Measurements from ENCODE around the gene FREM1.

Gene FREM1

GRCh38 chr9:14831074-14831473, 79.2 kb downstream of the FREM1 start:
- Histone ChIP-seq H3K36me3 (ENCODE audit: control insufficient read depth, low read depth, low read length) (no peaks in the 10 kb centered on the region), H3K4me1 (ENCODE audit: control insufficient read depth, low read depth, low read length) (no peaks in the 10 kb centered on the region), H3K27ac (ENCODE audit: low read length) (no peak overlapping the region), H3K9me3 (ENCODE audit: control insufficient read depth, low read depth, low read length) (no peaks in the 10 kb centered on the region), H3K4me3 (ENCODE audit: low read length) (no peak overlapping the region), H3K9ac (ENCODE audit: low read length) (no peak overlapping the region), H3K27me3 (ENCODE audit: control insufficient read depth, insufficient read depth, low read length) (no peaks in the 10 kb centered on the region)

GRCh38 chr9:14830057-14830456, 80.2 kb downstream of the FREM1 start:
- Histone ChIP-seq H3K4me1 (ENCODE audit: control insufficient read depth, low read depth, low read length) (no peaks in the 10 kb centered on the region), H3K9ac (ENCODE audit: low read length) (no peak overlapping the region), H3K36me3 (ENCODE audit: control insufficient read depth, low read depth, low read length) (no peaks in the 10 kb centered on the region), H3K27ac (ENCODE audit: low read length) (no peak overlapping the region), H3K9me3 (ENCODE audit: control insufficient read depth, low read depth, low read length) (no peaks in the 10 kb centered on the region), H3K4me3 (ENCODE audit: low read length) (no peak overlapping the region), H3K27me3 (ENCODE audit: control insufficient read depth, insufficient read depth, low read length) (no peaks in the 10 kb centered on the region)

- H3K9ac ChIP-seq (ENCODE audit: low read length): no peak overlapping the region
- no peaks in the 10 kb centered on the region for H3K27me3 ChIP-seq (ENCODE audit: control insufficient read depth, insufficient read depth, low read length)
- H3K27ac ChIP-seq (ENCODE audit: low read length): no peak overlapping the region
- no peaks in the 10 kb centered on the region for H3K9me3 ChIP-seq (ENCODE audit: control insufficient read depth, low read depth, low read length)
- no peaks in the 10 kb centered on the region for H3K4me1 ChIP-seq (ENCODE audit: control insufficient read depth, low read depth, low read length)
- H3K36me3 ChIP-seq (ENCODE audit: control insufficient read depth, low read depth, low read length): no peaks in the 10 kb centered on the region
- no peak overlapping the region for H3K4me3 ChIP-seq (ENCODE audit: low read length)
Observed at GRCh38 chr9:14829204-14829603, 81.0 kb downstream of the FREM1 start.

- no peak overlapping the region for H3K4me3 ChIP-seq (ENCODE audit: low read length)
- H3K36me3 ChIP-seq (ENCODE audit: control insufficient read depth, low read depth, low read length): no peaks in the 10 kb centered on the region
- no peak overlapping the region for H3K27ac ChIP-seq (ENCODE audit: low read length)
- H3K9me3 ChIP-seq (ENCODE audit: control insufficient read depth, low read depth, low read length): no peaks in the 10 kb centered on the region
- H3K9ac ChIP-seq (ENCODE audit: low read length): no peak overlapping the region
- no peaks in the 10 kb centered on the region for H3K4me1 ChIP-seq (ENCODE audit: control insufficient read depth, low read depth, low read length)
- H3K27me3 ChIP-seq (ENCODE audit: control insufficient read depth, insufficient read depth, low read length): no peaks in the 10 kb centered on the region
Observed at GRCh38 chr9:14827805-14828204, 82.4 kb downstream of the FREM1 start.

- H3K36me3 ChIP-seq (ENCODE audit: control insufficient read depth, low read depth, low read length): no peaks in the 10 kb centered on the region
- H3K9me3 ChIP-seq (ENCODE audit: control insufficient read depth, low read depth, low read length): no peaks in the 10 kb centered on the region
- no peak overlapping the region for H3K9ac ChIP-seq (ENCODE audit: low read length)
- H3K27me3 ChIP-seq (ENCODE audit: control insufficient read depth, insufficient read depth, low read length): no peaks in the 10 kb centered on the region
- no peak overlapping the region for H3K27ac ChIP-seq (ENCODE audit: low read length)
- H3K4me1 ChIP-seq (ENCODE audit: control insufficient read depth, low read depth, low read length): no peaks in the 10 kb centered on the region
- H3K4me3 ChIP-seq (ENCODE audit: low read length): no peak overlapping the region
Observed at GRCh38 chr9:14824481-14824880, 85.7 kb downstream of the FREM1 start.

GRCh38 chr9:14823800-14824199, 86.4 kb downstream of the FREM1 start:
- no peak overlapping the region for H3K4me3 ChIP-seq (ENCODE audit: low read length)
- no peaks in the 10 kb centered on the region for H3K9me3 ChIP-seq (ENCODE audit: control insufficient read depth, low read depth, low read length)
- H3K9ac ChIP-seq (ENCODE audit: low read length): no peak overlapping the region
- no peaks in the 10 kb centered on the region for H3K36me3 ChIP-seq (ENCODE audit: control insufficient read depth, low read depth, low read length)
- H3K27me3 ChIP-seq (ENCODE audit: control insufficient read depth, insufficient read depth, low read length): no peaks in the 10 kb centered on the region
- H3K27ac ChIP-seq (ENCODE audit: low read length): no peak overlapping the region
- no peaks in the 10 kb centered on the region for H3K4me1 ChIP-seq (ENCODE audit: control insufficient read depth, low read depth, low read length)

- Histone ChIP-seq H3K27me3 (ENCODE audit: control insufficient read depth, insufficient read depth, low read length) (no peaks in the 10 kb centered on the region), H3K4me1 (ENCODE audit: control insufficient read depth, low read depth, low read length) (no peaks in the 10 kb centered on the region), H3K9me3 (ENCODE audit: control insufficient read depth, low read depth, low read length) (no peaks in the 10 kb centered on the region), H3K9ac (ENCODE audit: low read length) (no peak overlapping the region), H3K27ac (ENCODE audit: low read length) (no peak overlapping the region), H3K4me3 (ENCODE audit: low read length) (no peak overlapping the region), H3K36me3 (ENCODE audit: control insufficient read depth, low read depth, low read length) (no peaks in the 10 kb centered on the region)
Observed at GRCh38 chr9:14822666-14823065, 87.6 kb downstream of the FREM1 start.

GRCh38 chr9:14819183-14819582, 91.0 kb downstream of the FREM1 start:
- H3K27me3 ChIP-seq (ENCODE audit: control insufficient read depth, insufficient read depth, low read length): no peaks in the 10 kb centered on the region
- no peaks in the 10 kb centered on the region for H3K36me3 ChIP-seq (ENCODE audit: control insufficient read depth, low read depth, low read length)
- H3K27ac ChIP-seq (ENCODE audit: low read length): no peak overlapping the region
- no peak overlapping the region for H3K4me3 ChIP-seq (ENCODE audit: low read length)
- H3K9ac ChIP-seq (ENCODE audit: low read length): no peak overlapping the region
- H3K9me3 ChIP-seq (ENCODE audit: control insufficient read depth, low read depth, low read length): no peaks in the 10 kb centered on the region
- H3K4me1 ChIP-seq (ENCODE audit: control insufficient read depth, low read depth, low read length): no peaks in the 10 kb centered on the region

- H3K9ac ChIP-seq (ENCODE audit: low read length): no peak overlapping the region
- no peak overlapping the region for H3K4me3 ChIP-seq (ENCODE audit: low read length)
- H3K27ac ChIP-seq (ENCODE audit: low read length): no peak overlapping the region
- no peaks in the 10 kb centered on the region for H3K27me3 ChIP-seq (ENCODE audit: control insufficient read depth, insufficient read depth, low read length)
- H3K36me3 ChIP-seq (ENCODE audit: control insufficient read depth, low read depth, low read length): no peaks in the 10 kb centered on the region
- H3K9me3 ChIP-seq (ENCODE audit: control insufficient read depth, low read depth, low read length): no peaks in the 10 kb centered on the region
- no peaks in the 10 kb centered on the region for H3K4me1 ChIP-seq (ENCODE audit: control insufficient read depth, low read depth, low read length)
Observed at GRCh38 chr9:14814249-14814628, 96.0 kb downstream of the FREM1 start.

- Histone ChIP-seq H3K27ac (ENCODE audit: low read length) (no peak overlapping the region), H3K36me3 (ENCODE audit: control insufficient read depth, low read depth, low read length) (no peaks in the 10 kb centered on the region), H3K4me1 (ENCODE audit: control insufficient read depth, low read depth, low read length) (no peaks in the 10 kb centered on the region), H3K9ac (ENCODE audit: low read length) (no peak overlapping the region), H3K27me3 (ENCODE audit: control insufficient read depth, insufficient read depth, low read length) (no peaks in the 10 kb centered on the region), H3K9me3 (ENCODE audit: control insufficient read depth, low read depth, low read length) (no peaks in the 10 kb centered on the region), H3K4me3 (ENCODE audit: low read length) (no peak overlapping the region)
Observed at GRCh38 chr9:14813336-14814248, 96.6 kb downstream of the FREM1 start.

- H3K4me3 ChIP-seq (ENCODE audit: low read length): no peak overlapping the region
- no peaks in the 10 kb centered on the region for H3K4me1 ChIP-seq (ENCODE audit: control insufficient read depth, low read depth, low read length)
- no peaks in the 10 kb centered on the region for H3K36me3 ChIP-seq (ENCODE audit: control insufficient read depth, low read depth, low read length)
- no peak overlapping the region for H3K9ac ChIP-seq (ENCODE audit: low read length)
- no peaks in the 10 kb centered on the region for H3K27me3 ChIP-seq (ENCODE audit: control insufficient read depth, insufficient read depth, low read length)
- no peaks in the 10 kb centered on the region for H3K9me3 ChIP-seq (ENCODE audit: control insufficient read depth, low read depth, low read length)
- no peak overlapping the region for H3K27ac ChIP-seq (ENCODE audit: low read length)
Observed at GRCh38 chr9:14812806-14813205, 97.4 kb downstream of the FREM1 start.

- Histone ChIP-seq H3K9me3 (ENCODE audit: control insufficient read depth, low read depth, low read length) (no peaks in the 10 kb centered on the region), H3K27ac (ENCODE audit: low read length) (no peak overlapping the region), H3K9ac (ENCODE audit: low read length) (no peak overlapping the region), H3K4me3 (ENCODE audit: low read length) (no peak overlapping the region), H3K27me3 (ENCODE audit: control insufficient read depth, insufficient read depth, low read length) (no peaks in the 10 kb centered on the region), H3K36me3 (ENCODE audit: control insufficient read depth, low read depth, low read length) (no peaks in the 10 kb centered on the region), H3K4me1 (ENCODE audit: control insufficient read depth, low read depth, low read length) (no peaks in the 10 kb centered on the region)
Observed at GRCh38 chr9:14811844-14812243, 98.4 kb downstream of the FREM1 start.

Measured in iPS-18a (cell line).